GM12878 (cell line): Measurements from ENCODE around the gene SLC43A1. TPM values are rescaled to one million over a fixed set of nuclear protein-coding genes. Genes with fewer than 3 reads are reported as not detected.

Experiments
- ATAC-seq: fragments of 200-7000 bp; cut with Tn5 transposase; 3 replicates; pipeline ENCODE4 v1.9.1; 2020; ENCODE audit warnings: mild to moderate bottlenecking, moderate library complexity
- BruUV-seq: library from RNA; stranded (reverse); fragments of 400-500 nt; replicated peaks from 2 replicates; lab custom pipeline; 2021; lab: Mats Ljungman, UMichigan
- CTCF ChIA-PET: fragments of 300-600 bp; sonication (Branson Sonifier 250); formaldehyde crosslinking; extraction: SDS; loops from one replicate; lab custom pipeline; 2021; ENCODE audit warnings: inconsistent platforms; lab: Yijun Ruan, JAX
- POLR2A ChIA-PET: fragments of 350-600 bp; formaldehyde crosslinking; extraction: SDS; loops from one replicate; lab custom pipeline; 2021; ENCODE audit warnings: inconsistent platforms; lab: Charles Lee
- RAD21 ChIA-PET: fragments of 300-600 bp; sonication (Branson Sonifier 250); formaldehyde crosslinking; loops from one replicate; lab custom pipeline; 2023; ENCODE audit warnings: antibody characterized with exemption; ENCODE audit not compliant: unreplicated experiment; lab: Charles Lee
- SMC1A ChIA-PET: fragments of 300-600 bp; sonication (Branson Sonifier 250); formaldehyde crosslinking; loops from one replicate; lab custom pipeline; 2023; ENCODE audit not compliant: unreplicated experiment, uncharacterized antibody; lab: Charles Lee
- DNase-seq: peaks from one replicate; pipeline ENCODE4 v3.0.0-alpha.2; 2011; ENCODE audit warnings: low read depth, low spot score
- FAIRE-seq: peaks from 3 replicates; lab custom pipeline; 2011; peaks lifted over from hg19 to GRCh38; lab: Jason Lieb, UNC
- H2AFZ ChIP-seq: 2 replicates; pipeline ENCODE4 v1.6.0; 2011; ENCODE audit warnings: low read depth, low read length, control low read depth; ENCODE audit not compliant: control insufficient read depth
- H3K27ac ChIP-seq: 2 replicates; pipeline ENCODE4 v1.5.1; 2011; ENCODE audit warnings: control low read depth; ENCODE audit not compliant: control insufficient read depth, insufficient read depth
- H3K27me3 ChIP-seq, 2 experiments: replicated peaks in 1 of 2; 2 replicates each; pipeline versions ENCODE4 v1.6.0 to v1.6.1; 2011; ENCODE audit warnings: low read length in 1 of 2; ENCODE audit not compliant: control insufficient read depth in 2 of 2, insufficient read depth in 2 of 2
- H3K36me3 ChIP-seq, 2 experiments: 2 replicates each; pipeline ENCODE4 v1.5.1; 2011; ENCODE audit warnings: low read length in 1 of 2; ENCODE audit not compliant: control insufficient read depth in 2 of 2, insufficient read depth in 2 of 2
- H3K4me1 ChIP-seq: 2 replicates; pipeline ENCODE4 v1.6.1; 2011; ENCODE audit warnings: mild to moderate bottlenecking, low read length, moderate library complexity, mixed read lengths; ENCODE audit not compliant: control insufficient read depth, insufficient read depth
- H3K4me2 ChIP-seq: 2 replicates; pipeline ENCODE4 v1.6.0; 2011; ENCODE audit warnings: control low read depth; ENCODE audit not compliant: control insufficient read depth, insufficient read depth
- H3K4me3 ChIP-seq: fragments of 200-600 bp; sonication (generic); 2 replicates; pipeline ENCODE4 v1.5.1; 2016
- H3K79me2 ChIP-seq: 2 replicates; pipeline ENCODE4 v1.6.0; 2011; ENCODE audit warnings: low read length; ENCODE audit not compliant: control insufficient read depth, insufficient read depth
- H3K9ac ChIP-seq: 2 replicates; pipeline ENCODE4 v1.8.0; 2011; ENCODE audit warnings: low read length, control low read depth, mixed read lengths; ENCODE audit not compliant: control insufficient read depth, insufficient read depth
- H3K9me3 ChIP-seq: replicated peaks from 3 replicates; pipeline ENCODE4 v1.5.1; 2011; ENCODE audit warnings: mild to moderate bottlenecking, low read length; ENCODE audit not compliant: control insufficient read depth, insufficient read depth
- H4K20me1 ChIP-seq: 2 replicates; pipeline ENCODE4 v1.6.0; 2011; ENCODE audit not compliant: control insufficient read depth, insufficient read depth
- BCLAF1 ChIP-seq: fragments of 450-650 bp; IDR thresholded peaks from 2 replicates; pipeline ENCODE4 v1.6.1; 2017; ENCODE audit warnings: antibody characterized with exemption, mild to moderate bottlenecking, moderate library complexity
- BRCA1 ChIP-seq: IDR thresholded peaks from 2 replicates; pipeline ENCODE4 v1.6.1; 2011; ENCODE audit warnings: low read depth, low read length, improper control_type of control experiment
- FOXK2 ChIP-seq: fragments of 450-650 bp; IDR thresholded peaks from 2 replicates; pipeline ENCODE4 v1.6.1; 2017; ENCODE audit warnings: mild to moderate bottlenecking, moderate library complexity
- GABPA ChIP-seq: IDR thresholded peaks from 2 replicates; pipeline ENCODE4 v1.6.1; 2014; ENCODE audit warnings: antibody characterized with exemption, low read depth, mild to moderate bottlenecking, inconsistent platforms
- NFYB ChIP-seq: IDR thresholded peaks from 2 replicates; pipeline ENCODE4 v1.6.1; 2011; ENCODE audit warnings: low read depth, mild to moderate bottlenecking, low read length, improper control_type of control experiment, moderate library complexity; ENCODE audit not compliant: insufficient read depth
- NR2C2 ChIP-seq: IDR thresholded peaks from 2 replicates; pipeline ENCODE4 v1.6.1; 2011; ENCODE audit warnings: borderline replicate concordance, low read depth; ENCODE audit not compliant: control insufficient read depth, insufficient read length
- NR2F1 ChIP-seq: fragments of 450-650 bp; conservative IDR thresholded peaks from 2 replicates; pipeline ENCODE4 v1.6.1; 2017; ENCODE audit warnings: mild to moderate bottlenecking
- RBBP5 ChIP-seq: fragments of 200-600 bp; sonication (generic); conservative IDR thresholded peaks from 2 replicates; pipeline ENCODE4 v1.6.1; 2016
- RCOR1 ChIP-seq: conservative IDR thresholded peaks from 2 replicates; pipeline ENCODE4 v1.6.1; 2012; ENCODE audit warnings: low read depth, low read length, improper control_type of control experiment
- TAF1 ChIP-seq: IDR thresholded peaks from 2 replicates; pipeline ENCODE4 v1.6.1; 2011; ENCODE audit warnings: mild to moderate bottlenecking, low read depth, low read length, borderline replicate concordance
- ZBED1 ChIP-seq: IDR thresholded peaks from 2 replicates; pipeline ENCODE4 v1.6.1; 2016; ENCODE audit warnings: borderline replicate concordance
- ZZZ3 ChIP-seq: IDR thresholded peaks from 2 replicates; pipeline ENCODE4 v1.6.1; 2011; ENCODE audit warnings: low read depth; ENCODE audit not compliant: control insufficient read depth, insufficient read length
- WGBS: methylation state at CpG from one replicate; pipeline ENCODE4 v1.1.6; 2016; ENCODE audit warnings: low lambda C conversion rate; ENCODE audit not compliant: insufficient replicate concordance, insufficient coverage; ENCODE audit errors: missing lambda C conversion rate; 5-methylcytosine and 5-hydroxymethylcytosine counted together
- in situ Hi-C: fragments of 300-500 bp; cut with MboI; formaldehyde crosslinking; loops from 9 replicates; pipeline ENCODE4 v1.14.3; 2018; ENCODE audit warnings: mixed read lengths
- intact Hi-C: fragments of 100-400 bp; cut with micrococcal nuclease; formaldehyde crosslinking; loops from one replicate; pipeline ENCODE4 v1.14.2; 2022; ENCODE audit not compliant: unreplicated experiment
- polyA plus RNA-seq, 11 experiments: library from polyadenylated mRNA; depleted of rRNA in 4 of 11; unstranded in 6 of 11; stranded (reverse) in 5 of 11; fragments of >200 nt; fragmentation: Nextera tagmentation in 4 of 11; fragmentation: Illumina TruSeq in 1 of 11; extraction: Ambion mirVana in 4 of 11; extraction: Trizol in 1 of 11; gene quantifications; 1 replicate in 1 of 11; 2 replicates in 10 of 11; pipeline versions ENCODE4 v1.2.1 to v1.2.3, GENCODE V29; 2011 to 2016; ENCODE audit warnings: inconsistent platforms in 2 of 11, missing spikeins in 2 of 11, low read depth in 1 of 11
- total RNA-seq, 4 experiments: library from RNA; depleted of rRNA in 3 of 4; stranded (reverse); fragments of >200 nt in 3 of 4; fragmentation: Illumina TruSeq in 1 of 4; extraction: Trizol in 1 of 4; gene quantifications; 2 replicates each; pipeline versions ENCODE4 v1.2.1 to v1.2.3, GENCODE V29; 2013 to 2021
- TF ChIP-seq, protein P1 (sequence below): IDR thresholded peaks from 2 replicates; pipeline ENCODE4 v1.6.1; 2012; ENCODE audit warnings: low read length, inconsistent platforms

Gene SLC43A1
- total and polyA plus RNA-seq, 10 of the 15 experiments (the other 5 are each of a cell fraction or from before 2014, with no cell fraction given): 1.0 to 17.8 (median 12.6) TPM

DNA sequence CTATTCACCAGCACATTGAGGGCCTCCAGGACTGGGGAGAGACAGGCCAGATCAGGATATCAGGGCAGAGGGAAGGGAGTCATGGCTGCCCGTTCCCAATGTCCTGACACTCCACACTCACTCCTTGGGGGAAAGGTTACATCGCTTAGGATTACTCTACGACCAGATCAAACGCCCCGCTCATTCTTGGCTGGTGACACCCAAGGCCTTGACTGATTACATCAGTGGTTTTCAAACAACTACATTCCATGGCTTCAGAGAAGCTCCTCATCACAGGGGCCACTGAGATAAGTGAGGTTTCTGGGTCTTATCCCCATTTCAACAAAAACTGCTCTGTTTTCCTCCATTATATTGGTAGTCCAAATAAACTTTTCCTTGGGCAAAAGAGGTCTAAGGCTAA lies 37.0 kb upstream of the SLC43A1 start:
- H3K36me3 ChIP-seq: peaks cover 33 to 42% of the 10 kb centered on the region in 2 experiments
- POLR2A ChIA-PET: no interaction called here
- no peaks in the 10 kb centered on the region for H3K79me2 ChIP-seq
- H3K9me3 ChIP-seq: no peaks in the 10 kb centered on the region
- H3K9ac ChIP-seq: no peak overlapping the region
- SMC1A ChIA-PET: no interaction called here
- 95% methylated on average over 5 of the region's 5 CpGs for WGBS
- no peak overlapping the region for H3K27ac ChIP-seq
- no peaks in the 10 kb centered on the region for H4K20me1 ChIP-seq
- RAD21 ChIA-PET: no interaction called here
- H3K4me3 ChIP-seq: no peak overlapping the region
- DNase-seq (no peak), ATAC-seq (no peak), FAIRE-seq (no peak)
- CTCF ChIA-PET: interaction anchor here (1.5 kb wide), 1 partner anchor 15 kb away, joined by 3 read pairs; the partner anchor contains the start of gene UBE2L6
- no peak overlapping the region for H3K4me2 ChIP-seq
- no peaks in the 10 kb centered on the region for H3K27me3 ChIP-seq
- H3K4me1 ChIP-seq: peaks cover 6% of the 10 kb centered on the region
- intact Hi-C loops (no loop called here), in situ Hi-C loops (no loop called here)
- H2AFZ ChIP-seq: no peak overlapping the region
- BruUV-seq: no TSS peak
- TF ChIP-seq FOXK2 (no peak), NR2C2 (no peak), RCOR1 (no peak), ZBED1 (no peak), NFYB (no peak), BCLAF1 (no peak), NR2F1 (no peak), GABPA (no peak), RBBP5 (no peak), BRCA1 (no peak), ZZZ3 (no peak), TAF1 (no peak)
- TF ChIP-seq, protein P1, sequence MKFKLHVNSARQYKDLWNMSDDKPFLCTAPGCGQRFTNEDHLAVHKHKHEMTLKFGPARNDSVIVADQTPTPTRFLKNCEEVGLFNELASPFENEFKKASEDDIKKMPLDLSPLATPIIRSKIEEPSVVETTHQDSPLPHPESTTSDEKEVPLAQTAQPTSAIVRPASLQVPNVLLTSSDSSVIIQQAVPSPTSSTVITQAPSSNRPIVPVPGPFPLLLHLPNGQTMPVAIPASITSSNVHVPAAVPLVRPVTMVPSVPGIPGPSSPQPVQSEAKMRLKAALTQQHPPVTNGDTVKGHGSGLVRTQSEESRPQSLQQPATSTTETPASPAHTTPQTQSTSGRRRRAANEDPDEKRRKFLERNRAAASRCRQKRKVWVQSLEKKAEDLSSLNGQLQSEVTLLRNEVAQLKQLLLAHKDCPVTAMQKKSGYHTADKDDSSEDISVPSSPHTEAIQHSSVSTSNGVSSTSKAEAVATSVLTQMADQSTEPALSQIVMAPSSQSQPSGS: no peak
- TF ChIP-seq, all 136 proteins: peak for 0
